ENCODE data around the gene SMARCD2. TPM values are rescaled to one million over a fixed set of nuclear protein-coding genes. Genes with fewer than 3 reads are reported as not detected.

SMARCD2 gene
- total and polyA plus RNA-seq, 2 of the 13 experiments (the other 11 are each of a cell fraction or from before 2014, with no cell fraction given), result 122 to 150 TPM

DNA sequence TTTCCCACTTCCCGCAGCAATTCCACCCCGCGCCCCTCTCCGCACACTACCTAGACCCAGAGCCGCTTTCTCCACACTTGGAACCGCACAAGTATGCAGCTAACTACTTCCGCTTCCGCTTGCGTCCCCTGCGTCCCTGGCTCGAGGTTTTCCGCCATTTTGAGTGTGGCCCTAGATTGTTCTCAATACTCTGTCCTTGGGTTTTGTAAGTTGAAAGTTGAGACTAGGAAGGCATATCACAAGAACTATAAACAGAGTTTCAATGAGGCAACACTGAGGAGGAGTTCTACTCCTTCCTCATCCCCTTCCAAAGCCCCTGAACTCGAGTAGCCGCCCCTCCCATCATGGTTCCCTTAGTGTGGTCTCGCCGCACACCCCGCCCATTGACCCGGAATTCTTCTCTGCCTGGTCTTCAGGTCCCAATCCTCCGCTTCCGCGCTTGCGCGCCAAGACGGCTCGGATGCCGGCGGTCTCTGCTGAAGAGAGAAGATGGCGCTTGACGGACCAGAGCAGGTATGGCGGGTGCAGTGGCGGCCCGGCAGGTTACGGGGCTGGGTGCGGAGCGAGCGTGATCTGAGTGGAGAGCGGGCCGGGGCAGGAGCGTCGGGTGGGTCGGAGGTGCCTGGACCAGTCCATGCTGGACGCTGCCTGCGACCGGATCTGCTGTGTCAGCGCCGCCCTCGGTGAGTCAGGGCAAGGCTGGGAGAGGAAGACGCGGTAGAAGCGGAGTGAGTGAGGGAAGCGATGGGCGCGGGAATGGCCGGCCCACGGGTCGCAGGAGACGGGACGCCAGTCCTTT is 15.3 kb downstream of the SMARCD2 start, which contains the start of the genes FTSJ3 and PSMC5 (continued):
- TF ChIP-seq, protein P1, sequence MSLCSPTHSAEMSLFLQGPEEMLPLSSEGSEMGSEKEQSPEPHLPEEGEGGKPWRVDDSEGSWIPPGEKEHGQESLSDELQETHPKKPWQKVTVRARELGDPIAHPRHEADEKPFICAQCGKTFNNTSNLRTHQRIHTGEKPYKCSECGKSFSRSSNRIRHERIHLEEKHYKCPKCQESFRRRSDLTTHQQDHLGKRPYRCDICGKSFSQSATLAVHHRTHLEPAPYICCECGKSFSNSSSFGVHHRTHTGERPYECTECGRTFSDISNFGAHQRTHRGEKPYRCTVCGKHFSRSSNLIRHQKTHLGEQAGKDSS (CRISPR knock-in tag; IDR thresholded peaks at IDR 0.05; ENCODE audit: borderline replicate concordance, low read depth), result peak; percentile 91
- 0 out of 2 replicates have a peak, but pooled peaks have one; percentile 56 for TF ChIP-seq CENPT (CRISPR knock-in tag; IDR thresholded peaks at IDR 0.05; ENCODE audit: low read depth)
- TF ChIP-seq ZNF460 (CRISPR knock-in tag; IDR thresholded peaks at IDR 0.05; ENCODE audit: borderline replicate concordance), result no peak
- peak; percentile 97 for TF ChIP-seq GABPB1 (CRISPR knock-in tag; IDR thresholded peaks at IDR 0.05)
- TF ChIP-seq KDM5A (IDR thresholded peaks at IDR 0.05; ENCODE audit: borderline replicate concordance, low read length), result peak; percentile 95
- TF ChIP-seq, protein P2, sequence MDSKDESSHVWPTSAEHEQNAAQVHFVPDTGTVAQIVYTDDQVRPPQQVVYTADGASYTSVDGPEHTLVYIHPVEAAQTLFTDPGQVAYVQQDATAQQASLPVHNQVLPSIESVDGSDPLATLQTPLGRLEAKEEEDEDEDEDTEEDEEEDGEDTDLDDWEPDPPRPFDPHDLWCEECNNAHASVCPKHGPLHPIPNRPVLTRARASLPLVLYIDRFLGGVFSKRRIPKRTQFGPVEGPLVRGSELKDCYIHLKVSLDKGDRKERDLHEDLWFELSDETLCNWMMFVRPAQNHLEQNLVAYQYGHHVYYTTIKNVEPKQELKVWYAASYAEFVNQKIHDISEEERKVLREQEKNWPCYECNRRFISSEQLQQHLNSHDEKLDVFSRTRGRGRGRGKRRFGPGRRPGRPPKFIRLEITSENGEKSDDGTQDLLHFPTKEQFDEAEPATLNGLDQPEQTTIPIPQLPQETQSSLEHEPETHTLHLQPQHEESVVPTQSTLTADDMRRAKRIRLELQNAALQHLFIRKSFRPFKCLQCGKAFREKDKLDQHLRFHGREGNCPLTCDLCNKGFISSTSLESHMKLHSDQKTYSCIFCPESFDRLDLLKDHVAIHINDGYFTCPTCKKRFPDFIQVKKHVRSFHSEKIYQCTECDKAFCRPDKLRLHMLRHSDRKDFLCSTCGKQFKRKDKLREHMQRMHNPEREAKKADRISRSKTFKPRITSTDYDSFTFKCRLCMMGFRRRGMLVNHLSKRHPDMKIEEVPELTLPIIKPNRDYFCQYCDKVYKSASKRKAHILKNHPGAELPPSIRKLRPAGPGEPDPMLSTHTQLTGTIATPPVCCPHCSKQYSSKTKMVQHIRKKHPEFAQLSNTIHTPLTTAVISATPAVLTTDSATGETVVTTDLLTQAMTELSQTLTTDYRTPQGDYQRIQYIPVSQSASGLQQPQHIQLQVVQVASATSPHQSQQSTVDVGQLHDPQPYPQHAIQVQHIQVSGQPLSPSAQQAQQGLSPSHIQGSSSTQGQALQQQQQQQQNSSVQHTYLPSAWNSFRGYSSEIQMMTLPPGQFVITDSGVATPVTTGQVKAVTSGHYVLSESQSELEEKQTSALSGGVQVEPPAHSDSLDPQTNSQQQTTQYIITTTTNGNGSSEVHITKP (CRISPR knock-in tag; IDR thresholded peaks at IDR 0.05; ENCODE audit: low read depth), result no peak; the same call in 1 of the 2 replicates
- TF ChIP-seq, protein P3, sequence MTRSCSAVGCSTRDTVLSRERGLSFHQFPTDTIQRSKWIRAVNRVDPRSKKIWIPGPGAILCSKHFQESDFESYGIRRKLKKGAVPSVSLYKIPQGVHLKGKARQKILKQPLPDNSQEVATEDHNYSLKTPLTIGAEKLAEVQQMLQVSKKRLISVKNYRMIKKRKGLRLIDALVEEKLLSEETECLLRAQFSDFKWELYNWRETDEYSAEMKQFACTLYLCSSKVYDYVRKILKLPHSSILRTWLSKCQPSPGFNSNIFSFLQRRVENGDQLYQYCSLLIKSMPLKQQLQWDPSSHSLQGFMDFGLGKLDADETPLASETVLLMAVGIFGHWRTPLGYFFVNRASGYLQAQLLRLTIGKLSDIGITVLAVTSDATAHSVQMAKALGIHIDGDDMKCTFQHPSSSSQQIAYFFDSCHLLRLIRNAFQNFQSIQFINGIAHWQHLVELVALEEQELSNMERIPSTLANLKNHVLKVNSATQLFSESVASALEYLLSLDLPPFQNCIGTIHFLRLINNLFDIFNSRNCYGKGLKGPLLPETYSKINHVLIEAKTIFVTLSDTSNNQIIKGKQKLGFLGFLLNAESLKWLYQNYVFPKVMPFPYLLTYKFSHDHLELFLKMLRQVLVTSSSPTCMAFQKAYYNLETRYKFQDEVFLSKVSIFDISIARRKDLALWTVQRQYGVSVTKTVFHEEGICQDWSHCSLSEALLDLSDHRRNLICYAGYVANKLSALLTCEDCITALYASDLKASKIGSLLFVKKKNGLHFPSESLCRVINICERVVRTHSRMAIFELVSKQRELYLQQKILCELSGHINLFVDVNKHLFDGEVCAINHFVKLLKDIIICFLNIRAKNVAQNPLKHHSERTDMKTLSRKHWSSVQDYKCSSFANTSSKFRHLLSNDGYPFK (CRISPR knock-in tag; IDR thresholded peaks at IDR 0.05; ENCODE audit: borderline replicate concordance), result peak; percentile 94
- 0 out of 2 replicates have a peak, but pooled peaks have one; percentile 3 for TF ChIP-seq HNF4G (IDR thresholded peaks at IDR 0.05; ENCODE audit: borderline replicate concordance, low read depth, low read length)
- no peak for TF ChIP-seq HNF4G (CRISPR knock-in tag; IDR thresholded peaks at IDR 0.05; ENCODE audit: borderline replicate concordance, low read depth)
- TF ChIP-seq, protein P4, sequence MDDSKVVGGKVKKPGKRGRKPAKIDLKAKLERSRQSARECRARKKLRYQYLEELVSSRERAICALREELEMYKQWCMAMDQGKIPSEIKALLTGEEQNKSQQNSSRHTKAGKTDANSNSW (CRISPR knock-in tag; IDR thresholded peaks at IDR 0.05; ENCODE audit: borderline replicate concordance), result peak; percentile 70; the same call in 1 of the 2 replicates
- TF ChIP-seq KAT8 (CRISPR knock-in tag; IDR thresholded peaks at IDR 0.05), result peak; percentile 94
- TF ChIP-seq ZNF841 (CRISPR knock-in tag; IDR thresholded peaks at IDR 0.05; ENCODE audit: borderline replicate concordance), result 0 out of 2 replicates have a peak, but pooled peaks have one; percentile 33
- 0 out of 2 replicates have a peak, but pooled peaks have one; percentile 44 for TF ChIP-seq SRF (IDR thresholded peaks at IDR 0.05; ENCODE audit: low read depth, low read length)
- TF ChIP-seq FOXA1 (IDR thresholded peaks at IDR 0.05), result no peak
- peak; percentile 9; the same call in 1 of the 2 replicates for TF ChIP-seq FOXA1 (CRISPR knock-in tag; IDR thresholded peaks at IDR 0.05)
- TF ChIP-seq SP1 (IDR thresholded peaks at IDR 0.05), result no peak
- peak; percentile 83 for TF ChIP-seq SP1 (CRISPR knock-in tag; IDR thresholded peaks at IDR 0.05)
- TF ChIP-seq NFE2 (CRISPR knock-in tag; IDR thresholded peaks at IDR 0.05), result peak; percentile 44; the same call in 1 of the 2 replicates
- TF ChIP-seq, protein P5, sequence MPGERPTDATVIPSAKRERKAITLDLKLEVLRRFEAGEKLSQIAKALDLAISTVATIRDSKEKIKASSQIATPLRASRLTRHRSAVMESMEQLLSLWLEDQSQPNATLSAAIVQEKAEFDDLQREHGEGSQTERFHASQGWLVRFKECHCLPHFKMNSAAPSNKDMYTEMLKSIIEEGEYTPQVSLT (CRISPR knock-in tag; IDR thresholded peaks at IDR 0.05; ENCODE audit: borderline replicate concordance, low read depth), result no peak; the same call in 1 of the 2 replicates
